GM12872 (cell line): ENCODE data around the gene ITGA2.

Source experiments
- TF ChIP-seq, protein P1 (sequence below): IDR thresholded peaks from 3 replicates; pipeline ENCODE4 v1.5.1; 2011; ENCODE audit warnings: low read depth, mild to moderate bottlenecking, low read length, moderate library complexity; ENCODE audit not compliant: insufficient read depth

The ITGA2 gene

DNA sequence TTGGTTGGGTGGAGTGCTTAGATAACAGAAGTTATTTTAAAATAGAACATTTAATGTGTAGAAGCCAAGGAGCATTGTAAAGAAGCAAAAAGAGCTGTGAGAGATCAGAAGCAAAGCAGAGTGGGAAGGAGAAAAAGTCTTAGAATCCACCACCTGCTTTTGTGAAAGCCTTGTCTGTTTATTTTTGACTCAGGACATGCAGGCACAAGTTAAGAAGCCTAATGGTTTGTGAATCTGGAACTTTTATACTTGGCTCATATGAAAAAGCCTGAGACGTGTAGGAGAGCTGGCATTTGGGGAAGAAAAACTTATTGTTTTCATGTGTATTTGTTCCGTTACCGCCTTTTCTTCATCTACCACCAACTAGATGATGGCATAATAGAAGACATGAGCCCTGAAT is 38.5 kb upstream of the ITGA2 start:
- TF ChIP-seq, protein P1, sequence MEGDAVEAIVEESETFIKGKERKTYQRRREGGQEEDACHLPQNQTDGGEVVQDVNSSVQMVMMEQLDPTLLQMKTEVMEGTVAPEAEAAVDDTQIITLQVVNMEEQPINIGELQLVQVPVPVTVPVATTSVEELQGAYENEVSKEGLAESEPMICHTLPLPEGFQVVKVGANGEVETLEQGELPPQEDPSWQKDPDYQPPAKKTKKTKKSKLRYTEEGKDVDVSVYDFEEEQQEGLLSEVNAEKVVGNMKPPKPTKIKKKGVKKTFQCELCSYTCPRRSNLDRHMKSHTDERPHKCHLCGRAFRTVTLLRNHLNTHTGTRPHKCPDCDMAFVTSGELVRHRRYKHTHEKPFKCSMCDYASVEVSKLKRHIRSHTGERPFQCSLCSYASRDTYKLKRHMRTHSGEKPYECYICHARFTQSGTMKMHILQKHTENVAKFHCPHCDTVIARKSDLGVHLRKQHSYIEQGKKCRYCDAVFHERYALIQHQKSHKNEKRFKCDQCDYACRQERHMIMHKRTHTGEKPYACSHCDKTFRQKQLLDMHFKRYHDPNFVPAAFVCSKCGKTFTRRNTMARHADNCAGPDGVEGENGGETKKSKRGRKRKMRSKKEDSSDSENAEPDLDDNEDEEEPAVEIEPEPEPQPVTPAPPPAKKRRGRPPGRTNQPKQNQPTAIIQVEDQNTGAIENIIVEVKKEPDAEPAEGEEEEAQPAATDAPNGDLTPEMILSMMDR, result no peak

DNA sequence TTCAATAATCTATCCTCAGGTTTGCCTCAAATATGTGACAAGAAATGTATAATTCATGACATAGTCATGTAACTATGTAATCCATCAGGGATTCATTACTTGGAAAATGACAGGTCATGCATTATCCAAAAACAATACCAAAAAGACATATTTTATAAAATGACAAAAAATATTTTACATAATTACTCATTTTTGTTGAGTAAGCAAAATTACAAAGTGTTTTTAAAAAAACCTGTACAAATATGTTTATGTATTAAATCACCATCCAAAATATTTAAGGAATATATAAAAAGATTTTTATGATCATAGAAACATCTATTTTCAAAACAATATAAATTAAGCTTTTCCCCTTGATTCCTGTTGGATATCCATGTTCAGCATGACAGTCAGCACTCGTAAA is 36.7 kb upstream of the ITGA2 start:
- TF ChIP-seq, protein P1, result no peak

- TF ChIP-seq, protein P1, result no peak
Measured at GRCh38 chr5:52956014-52956413, 33.1 kb upstream of the ITGA2 start.

- TF ChIP-seq, protein P1, result no peak
Measured at GRCh38 chr5:52956915-52957747, 32.0 kb upstream of the ITGA2 start.

DNA sequence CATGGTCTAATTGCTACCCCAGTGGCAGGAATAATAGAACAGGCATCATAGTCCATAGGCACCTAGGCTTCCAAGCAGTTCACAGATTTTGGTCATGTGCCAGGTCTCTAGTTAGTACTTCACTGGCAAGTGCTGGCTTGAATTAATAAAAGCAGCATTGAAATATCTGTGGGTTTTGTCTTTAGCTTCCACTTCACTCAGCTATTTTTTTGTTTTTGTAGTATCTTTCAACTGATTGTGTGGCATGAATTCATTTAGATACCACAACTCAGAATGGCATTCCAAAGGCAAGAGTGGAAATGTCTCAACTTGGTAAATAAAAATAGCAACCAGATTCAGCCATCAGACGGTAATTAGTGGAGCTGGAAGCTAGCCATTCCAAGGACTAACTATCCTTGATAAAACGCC is 27.9 kb upstream of the ITGA2 start:
- TF ChIP-seq, protein P1, result no peak

DNA sequence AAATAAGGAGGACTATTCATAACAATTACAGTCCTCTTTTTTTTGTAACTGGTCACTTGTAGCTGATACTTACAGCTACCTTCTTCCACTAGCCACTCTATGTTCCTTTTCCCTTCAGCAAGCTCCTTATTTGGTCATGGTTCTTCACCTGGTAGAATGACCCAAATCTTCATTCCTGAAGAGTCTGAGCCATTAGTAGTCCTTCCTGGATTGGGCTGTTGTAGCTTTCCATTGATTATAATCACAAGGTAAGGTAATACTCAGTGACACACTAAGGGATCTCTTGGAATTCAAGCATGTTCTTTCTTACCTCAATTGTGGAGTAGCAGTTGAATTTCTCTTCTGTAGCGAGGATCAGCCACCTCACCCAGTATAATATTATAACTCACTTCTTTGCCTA is 25.5 kb upstream of the ITGA2 start:
- TF ChIP-seq, protein P1, result no peak

DNA sequence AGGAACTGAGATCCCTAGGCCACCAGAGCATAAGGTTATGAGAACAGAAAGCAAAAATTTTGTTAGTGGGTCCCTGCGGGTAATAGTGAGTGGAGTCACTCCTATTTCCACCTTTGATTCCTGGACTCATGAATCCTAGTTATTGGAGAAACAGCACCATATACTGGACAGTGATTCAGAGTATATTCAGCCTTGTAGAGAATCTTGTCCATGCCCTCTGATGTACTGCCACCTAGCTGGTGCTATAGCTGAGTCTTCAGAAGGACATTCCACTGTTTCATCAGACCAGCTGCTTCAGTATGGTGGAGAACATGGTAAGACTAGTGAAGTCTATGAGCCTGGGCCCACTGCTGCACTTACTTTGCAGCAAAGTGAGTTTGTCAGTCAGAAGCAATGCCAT is 25.0 kb upstream of the ITGA2 start:
- TF ChIP-seq, protein P1, result 0 out of 3 replicates have a peak, but pooled peaks have one; percentile 19
